Fibroblast of lung (primary cell): Measurements from ENCODE around the gene ELF3. TPM values are rescaled to one million over a fixed set of nuclear protein-coding genes. Genes with fewer than 3 reads are reported as not detected.

ENCODE experiments used
- DNase-seq, 2 donors: peaks; one replicate each; pipeline versions ENCODE4 v3.0.0 to v3.0.0-alpha.2; 2010; ENCODE audit warnings: low read depth in 2 of 2
- H2AFZ ChIP-seq: 2 replicates; pipeline ENCODE4 v1.5.1; 2012; ENCODE audit warnings: low read length, control low read depth, inconsistent platforms
- H3K27ac ChIP-seq: 2 replicates; pipeline ENCODE4 v1.5.1; 2011; ENCODE audit warnings: low read length, control low read depth; ENCODE audit not compliant: insufficient read depth
- H3K27me3 ChIP-seq: 2 replicates; pipeline ENCODE4 v1.5.1; 2011; ENCODE audit warnings: mild to moderate bottlenecking, low read length; ENCODE audit not compliant: control insufficient read depth, insufficient read depth
- H3K36me3 ChIP-seq: 2 replicates; pipeline ENCODE4 v1.5.1; 2011; ENCODE audit warnings: low read length; ENCODE audit not compliant: control insufficient read depth, insufficient read depth
- H3K4me1 ChIP-seq: 2 replicates; pipeline ENCODE4 v1.5.1; 2011; ENCODE audit warnings: low read length; ENCODE audit not compliant: control insufficient read depth, insufficient read depth; ENCODE audit errors: extremely low read depth
- H3K4me2 ChIP-seq: 2 replicates; pipeline ENCODE4 v1.5.1; 2011; ENCODE audit warnings: low read length, control low read depth; ENCODE audit not compliant: insufficient read depth; ENCODE audit errors: extremely low read depth
- H3K4me3 ChIP-seq, 4 experiments: fragments of 200-600 bp in 1 of 4; sonication (generic) in 1 of 4; replicated peaks in 1 of 4; 2 replicates each; pipeline ENCODE4 v1.5.1; 2011 to 2016; ENCODE audit warnings: low read length in 4 of 4, low read depth in 3 of 4, mild to moderate bottlenecking in 3 of 4, control low read depth in 2 of 4, inconsistent platforms in 1 of 4, mixed read lengths in 1 of 4; ENCODE audit not compliant: insufficient read depth in 1 of 4; ENCODE audit errors: control extremely low read depth in 1 of 4
- H3K79me2 ChIP-seq: 2 replicates; pipeline ENCODE4 v1.5.1; 2012; ENCODE audit warnings: mild to moderate bottlenecking, low read length, inconsistent platforms; ENCODE audit not compliant: control insufficient read depth, insufficient read depth
- H3K9ac ChIP-seq: 2 replicates; pipeline ENCODE4 v1.5.1; 2011; ENCODE audit warnings: mild to moderate bottlenecking, low read length, control low read depth; ENCODE audit not compliant: insufficient read depth
- H3K9me3 ChIP-seq: 2 replicates; pipeline ENCODE4 v1.5.1; 2012; ENCODE audit warnings: low read depth, low read length; ENCODE audit not compliant: control insufficient read depth, insufficient read depth
- H4K20me1 ChIP-seq: 2 replicates; pipeline ENCODE4 v1.5.1; 2011; ENCODE audit warnings: low read length; ENCODE audit not compliant: control insufficient read depth, insufficient read depth; ENCODE audit errors: extremely low read depth
- CTCF ChIP-seq, 2 donors: IDR thresholded peaks in 1 of 2; conservative IDR thresholded peaks in 1 of 2; 1 replicate in 1 of 2; 2 replicates in 1 of 2; pipeline ENCODE4 v1.5.1; 2011 to 2012; ENCODE audit warnings: low read length in 2 of 2, control low read depth in 1 of 2, inconsistent platforms in 1 of 2, low read depth in 1 of 2, mild to moderate bottlenecking in 1 of 2
- EZH2 ChIP-seq: IDR thresholded peaks from 2 replicates; pipeline ENCODE4 v1.5.1; 2012; ENCODE audit warnings: low read length, control low read depth, mild to moderate bottlenecking; ENCODE audit errors: missing control alignments
- polyA plus RNA-seq, 2 donors: library from polyadenylated mRNA; depleted of rRNA in 1 of 2; stranded (reverse) in 1 of 2; unstranded in 1 of 2; fragments of >200 nt; gene quantifications; 2 replicates each; pipeline ENCODE4 v1.2.1, GENCODE V29; 2011 to 2012; ENCODE audit warnings: missing spikeins in 1 of 2
- total RNA-seq: library from RNA; depleted of rRNA; stranded (reverse); fragments of >200 nt; gene quantifications from 2 replicates; pipeline ENCODE4 v1.2.1, GENCODE V29; 2014

Gene ELF3
- total and polyA plus RNA-seq, 2 donors (not counting 1 experiment from before 2014, with no cell fraction given), result 0.12 to 0.17 TPM

DNA sequence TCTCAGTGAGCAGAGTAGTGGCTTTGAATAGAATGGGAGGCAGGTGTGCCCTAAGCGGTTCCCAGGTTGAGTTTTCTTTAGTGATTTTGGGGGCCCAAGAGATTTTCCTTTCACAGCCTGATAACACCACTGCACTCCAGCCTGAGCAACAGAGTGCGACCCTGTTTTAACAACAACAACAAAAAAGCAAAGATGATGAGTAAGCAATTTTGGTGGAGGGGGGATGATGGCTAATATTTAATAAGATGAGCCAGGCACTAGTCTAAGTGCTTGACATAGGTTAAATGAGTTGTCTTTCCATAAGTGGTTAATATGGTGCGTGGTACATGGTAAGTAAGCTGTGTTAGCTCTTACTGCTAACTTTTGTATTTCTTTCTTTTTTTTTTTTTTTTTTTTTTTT lies 25.9 kb upstream of the ELF3 start:
- no peaks in the 10 kb centered on the region for H4K20me1 ChIP-seq
- no peak for DNase-seq
- H3K9ac ChIP-seq, result no peak overlapping the region
- H3K36me3 ChIP-seq, result peaks cover 2% of the 10 kb centered on the region
- no peak for TF ChIP-seq EZH2
- TF ChIP-seq CTCF (conservative IDR thresholded peaks at IDR 0.05 in 1 of 2, IDR thresholded peaks at IDR 0.05 in 1 of 2; ENCODE audit: low read depth in 1 of 2, low read length in 2 of 2), result no peak
- H3K27ac ChIP-seq, result no peak overlapping the region
- H3K9me3 ChIP-seq, result no peaks in the 10 kb centered on the region
- peak overlapping the region in 1 of 4 experiments; percentile 94 for H3K4me3 ChIP-seq
- H3K4me2 ChIP-seq, result no peak overlapping the region
- H3K27me3 ChIP-seq, result no peaks in the 10 kb centered on the region
- H3K4me1 ChIP-seq, result no peaks in the 10 kb centered on the region
- H2AFZ ChIP-seq, result no peak overlapping the region
- peaks cover 31% of the 10 kb centered on the region for H3K79me2 ChIP-seq

GRCh38 chr1:201985355-201985754 lies 25.0 kb upstream of the ELF3 start:
- H3K9me3 ChIP-seq, result no peaks in the 10 kb centered on the region
- H2AFZ ChIP-seq, result no peak overlapping the region
- H3K36me3 ChIP-seq, result peaks cover 3% of the 10 kb centered on the region
- TF ChIP-seq CTCF (conservative IDR thresholded peaks at IDR 0.05 in 1 of 2, IDR thresholded peaks at IDR 0.05 in 1 of 2; ENCODE audit: low read depth in 1 of 2, low read length in 2 of 2) (no peak), EZH2 (no peak)
- no peak overlapping the region for H3K4me2 ChIP-seq
- H3K79me2 ChIP-seq, result peaks cover 31% of the 10 kb centered on the region
- no peaks in the 10 kb centered on the region for H4K20me1 ChIP-seq
- no peak for DNase-seq
- H3K4me1 ChIP-seq, result no peaks in the 10 kb centered on the region
- no peak overlapping the region for H3K4me3 ChIP-seq
- H3K27ac ChIP-seq, result no peak overlapping the region
- no peak overlapping the region for H3K9ac ChIP-seq
- no peaks in the 10 kb centered on the region for H3K27me3 ChIP-seq

DNA sequence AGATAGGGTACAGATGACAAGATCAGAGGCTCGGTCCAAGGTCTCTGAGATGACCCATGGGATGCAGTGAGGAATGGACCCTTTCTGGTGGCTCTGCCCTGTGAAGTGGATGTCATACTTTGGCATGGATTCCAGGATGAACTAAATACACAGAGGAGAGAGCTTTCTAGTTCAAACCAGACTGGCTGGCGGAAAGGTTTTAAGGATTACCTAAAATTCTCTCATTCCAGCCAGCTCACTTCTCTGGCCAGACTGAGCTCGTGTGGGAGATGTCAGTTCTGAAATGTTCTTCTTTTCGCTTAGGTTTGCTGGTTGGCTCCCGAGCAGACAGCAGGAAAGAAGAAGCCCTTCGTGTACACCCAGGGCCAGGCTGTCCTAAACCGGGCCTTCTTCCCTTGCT lies 21.8 kb upstream of the ELF3 start:
- no peaks in the 10 kb centered on the region for H3K4me1 ChIP-seq
- H3K9me3 ChIP-seq, result no peaks in the 10 kb centered on the region
- no peaks in the 10 kb centered on the region for H3K27me3 ChIP-seq
- peaks cover 11% of the 10 kb centered on the region for H3K36me3 ChIP-seq
- H3K79me2 ChIP-seq, result peaks cover 28% of the 10 kb centered on the region
- no peaks in the 10 kb centered on the region for H4K20me1 ChIP-seq
- H2AFZ ChIP-seq, result no peak overlapping the region
- no peak overlapping the region for H3K4me2 ChIP-seq
- TF ChIP-seq CTCF (conservative IDR thresholded peaks at IDR 0.05 in 1 of 2, IDR thresholded peaks at IDR 0.05 in 1 of 2; ENCODE audit: low read depth in 1 of 2, low read length in 2 of 2) (no peak), EZH2 (no peak)
- no peak overlapping the region for H3K4me3 ChIP-seq
- no peak overlapping the region for H3K9ac ChIP-seq
- no peak overlapping the region for H3K27ac ChIP-seq
- DNase-seq, result no peak
